Inflammatory macrophage treated with lipopolysaccharide for 1 hour (primary cell): ENCODE results near the gene MAPK1IP1L.
"Not testable (repeated sequence)": the region's sequence is repeated elsewhere in the genome, so short reads cannot be mapped to it uniquely, and the experiment has no call there.

Source experiments
- DNase-seq, 2 donors: peaks; one replicate each; pipeline ENCODE4 v3.0.0-alpha.2; 2020 to 2022

The MAPK1IP1L gene

DNA sequence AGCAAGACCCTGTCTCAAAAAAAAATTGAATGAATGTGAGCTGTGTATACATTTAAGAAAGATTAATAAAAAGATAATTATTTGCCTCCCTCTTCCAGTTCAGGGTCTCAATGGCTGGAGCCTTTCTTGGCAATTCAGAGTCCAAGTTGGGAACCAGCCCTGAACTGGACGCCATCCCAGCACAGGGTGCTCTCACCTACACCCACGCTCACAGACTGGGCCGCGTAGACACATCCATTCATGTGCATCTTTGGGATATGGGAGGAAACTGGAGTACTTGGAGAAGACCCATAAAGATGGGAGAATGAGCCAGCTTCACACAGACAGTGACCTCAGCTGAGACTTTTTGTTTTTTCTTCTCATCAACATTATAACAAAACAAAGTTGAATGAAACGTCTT, 6.5 kb downstream of the MAPK1IP1L start:
- DNase-seq, result no peak

DNA sequence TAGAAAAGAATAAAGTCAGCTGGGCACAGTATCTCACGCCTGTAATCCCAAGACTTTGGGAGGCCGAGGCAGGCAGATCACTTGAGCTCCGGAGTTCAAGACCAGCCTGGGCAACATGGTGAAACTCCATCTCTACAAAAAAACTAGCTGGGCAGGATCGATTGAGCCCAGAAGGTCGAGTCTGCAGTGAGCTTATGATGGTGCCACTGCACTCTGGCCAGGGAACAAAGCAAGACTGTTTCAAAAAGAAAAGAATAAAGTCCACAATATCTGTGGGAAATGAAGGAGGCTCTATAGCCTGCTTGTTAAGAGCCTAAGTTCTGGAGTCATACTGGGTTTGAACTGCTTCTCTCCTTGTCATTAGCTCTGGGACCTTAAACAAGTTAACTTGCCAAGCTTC, 7.9 kb downstream of the MAPK1IP1L start:
- no peak for DNase-seq

- no peak for DNase-seq
Measured at GRCh38 chr14:55062517-55063351, 11.3 kb downstream of the MAPK1IP1L start.

DNA sequence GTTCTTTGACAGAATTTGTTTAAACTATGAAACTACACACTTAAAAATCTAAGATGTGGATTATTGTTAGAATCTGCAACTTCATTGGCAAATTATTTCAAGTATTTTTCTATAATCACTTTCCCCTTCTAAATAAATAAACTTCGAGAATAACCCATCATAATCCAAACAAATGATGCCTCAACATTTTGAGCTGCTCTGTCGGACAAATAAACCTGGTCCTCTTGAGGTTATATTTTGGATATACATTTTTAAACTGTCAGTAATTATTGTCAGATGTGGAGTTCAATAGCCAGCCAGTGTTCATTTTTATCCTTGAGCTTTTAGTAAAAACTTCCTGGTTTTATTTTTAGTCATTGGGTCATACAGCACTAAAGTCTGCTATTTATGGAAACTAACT, 13.4 kb downstream of the MAPK1IP1L start:
- DNase-seq, result not testable (repeated sequence)

GRCh38 chr14:55065411-55065810, 14.0 kb downstream of the MAPK1IP1L start:
- no peak for DNase-seq

GRCh38 chr14:55066223-55066622, 14.8 kb downstream of the MAPK1IP1L start:
- no peak for DNase-seq

DNA sequence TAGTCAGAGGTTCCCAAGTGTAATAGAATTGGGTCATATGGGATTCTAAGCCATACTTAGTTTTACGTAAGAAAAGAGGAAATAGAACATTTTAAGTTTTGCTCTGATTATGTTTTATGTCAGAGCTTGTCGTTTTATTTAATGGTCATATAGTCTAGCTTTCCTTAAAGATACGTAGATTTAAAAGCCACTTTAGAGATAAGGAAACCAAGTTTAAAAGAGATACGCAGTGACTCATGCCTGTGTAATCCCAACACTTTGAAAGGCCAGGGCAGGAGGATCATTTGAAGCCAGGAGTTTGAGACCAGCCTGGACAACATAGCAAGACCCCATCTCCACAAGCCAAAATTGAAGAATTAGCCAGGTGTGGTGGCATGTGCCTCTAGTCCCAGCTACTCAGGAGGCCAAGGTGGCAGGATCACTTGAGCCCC, 19.5 kb downstream of the MAPK1IP1L start:
- DNase-seq, result peak in 1 of 2 donors; percentile 31

DNA sequence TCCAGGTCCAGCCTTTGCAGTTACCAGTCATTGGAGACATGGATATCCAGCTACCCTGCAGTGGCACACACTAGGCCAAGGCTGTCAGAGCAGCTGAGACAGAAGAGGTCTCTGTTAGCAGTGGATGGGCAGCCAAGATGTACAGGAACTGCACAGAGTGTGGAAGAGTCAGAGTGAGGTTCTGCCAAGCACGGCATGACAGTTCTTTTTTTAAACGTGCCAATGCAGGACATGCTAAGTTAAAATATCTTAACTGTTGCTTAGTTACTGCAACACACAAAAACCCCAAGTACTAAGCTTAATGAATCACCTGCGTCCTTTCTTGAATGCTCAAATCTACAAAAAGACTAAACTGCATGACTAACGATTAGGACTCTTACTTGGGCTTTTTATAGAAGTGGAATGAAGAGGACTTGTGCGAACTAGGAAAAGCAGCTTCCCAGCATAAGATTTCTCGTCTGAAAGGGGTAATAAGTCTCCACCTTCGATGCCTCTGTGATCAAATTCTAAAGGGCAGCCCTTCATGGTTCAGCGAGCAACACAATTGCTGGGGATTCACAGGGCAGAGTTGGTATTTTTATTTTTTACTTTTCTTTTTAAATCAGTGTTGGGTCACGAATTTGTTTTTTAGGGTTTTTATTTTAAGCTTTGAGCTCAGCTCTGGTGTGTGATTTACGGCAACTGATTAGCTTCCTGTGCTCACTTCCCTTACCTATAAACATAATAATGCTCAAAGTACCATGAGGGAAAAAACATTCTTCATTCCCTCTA, 20.6 kb downstream of the MAPK1IP1L start:
- DNase-seq, result peak in 1 of 2 donors; percentile 15

GRCh38 chr14:55073856-55074255, 22.4 kb downstream of the MAPK1IP1L start:
- no peak for DNase-seq

DNA sequence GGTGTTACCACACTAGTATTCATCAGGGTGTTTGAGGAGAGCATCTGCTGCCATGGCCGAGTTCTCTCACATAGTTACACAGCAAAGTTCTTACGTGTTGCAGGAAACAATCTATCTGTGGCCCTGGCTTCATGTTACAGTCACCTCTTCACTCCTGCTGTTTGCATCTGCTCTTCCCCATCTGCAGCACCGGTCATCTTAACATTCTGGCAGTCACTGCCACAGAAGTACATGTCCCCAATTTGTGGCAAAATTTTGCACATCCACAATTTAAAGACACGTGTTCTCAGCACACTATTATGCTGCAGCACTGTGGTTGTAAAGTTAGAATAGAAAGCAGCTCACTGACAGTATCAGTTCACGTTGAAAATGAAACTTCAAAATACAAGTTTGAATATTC, 23.2 kb downstream of the MAPK1IP1L start:
- DNase-seq, result no peak

DNA sequence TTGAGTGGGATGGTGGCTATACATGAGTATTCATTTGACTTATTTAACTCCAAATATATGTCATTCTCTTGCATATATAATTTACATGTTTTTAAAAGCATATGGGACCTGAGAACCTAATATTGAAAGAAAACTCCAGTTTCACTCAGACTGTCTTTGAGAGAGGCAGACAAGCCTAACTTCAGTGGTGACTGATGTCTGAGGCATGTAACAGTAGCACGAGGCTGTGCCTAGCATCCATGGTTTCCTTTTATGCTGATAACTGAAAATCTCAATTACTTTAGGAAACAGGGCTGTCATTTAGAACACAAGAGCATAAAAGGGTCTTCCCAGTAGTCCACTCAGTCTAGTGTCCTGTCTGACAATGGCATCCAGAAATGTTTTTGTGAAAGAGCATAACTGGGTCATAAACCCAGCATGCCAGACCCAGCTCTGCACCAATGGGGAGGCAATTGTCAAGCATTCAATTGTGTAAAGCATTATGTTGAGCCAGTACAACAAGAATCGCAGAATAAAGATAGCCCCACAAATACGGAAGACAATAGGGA, 24.3 kb downstream of the MAPK1IP1L start:
- no peak for DNase-seq

GRCh38 chr14:55077170-55078151, 26.0 kb downstream of the MAPK1IP1L start:
- peak; percentile 42 to 61 for DNase-seq

DNA sequence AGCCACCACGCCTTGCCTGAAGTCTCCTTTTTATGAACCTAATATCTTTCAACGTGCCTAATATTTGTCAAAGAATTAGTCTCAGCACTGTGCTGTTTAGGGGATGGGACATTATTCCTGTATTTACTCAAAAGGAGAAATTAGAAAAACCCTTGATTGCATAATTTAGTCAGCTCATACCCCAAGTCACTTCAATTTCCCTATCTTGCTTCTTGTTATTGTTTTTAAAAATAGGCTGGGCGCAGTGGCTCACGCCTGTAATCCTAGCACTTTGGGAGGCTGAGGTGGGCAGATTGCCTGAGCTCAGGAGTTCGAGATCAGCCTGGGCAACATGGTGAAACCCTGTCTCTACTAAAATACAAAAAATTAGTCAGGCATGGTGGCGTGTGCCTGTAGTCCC, 28.5 kb downstream of the MAPK1IP1L start:
- DNase-seq, result peak; percentile 88 to 94

- peak; percentile 71 to 85 for DNase-seq
Measured at GRCh38 chr14:55084401-55085059, 33.1 kb downstream of the MAPK1IP1L start.

DNA sequence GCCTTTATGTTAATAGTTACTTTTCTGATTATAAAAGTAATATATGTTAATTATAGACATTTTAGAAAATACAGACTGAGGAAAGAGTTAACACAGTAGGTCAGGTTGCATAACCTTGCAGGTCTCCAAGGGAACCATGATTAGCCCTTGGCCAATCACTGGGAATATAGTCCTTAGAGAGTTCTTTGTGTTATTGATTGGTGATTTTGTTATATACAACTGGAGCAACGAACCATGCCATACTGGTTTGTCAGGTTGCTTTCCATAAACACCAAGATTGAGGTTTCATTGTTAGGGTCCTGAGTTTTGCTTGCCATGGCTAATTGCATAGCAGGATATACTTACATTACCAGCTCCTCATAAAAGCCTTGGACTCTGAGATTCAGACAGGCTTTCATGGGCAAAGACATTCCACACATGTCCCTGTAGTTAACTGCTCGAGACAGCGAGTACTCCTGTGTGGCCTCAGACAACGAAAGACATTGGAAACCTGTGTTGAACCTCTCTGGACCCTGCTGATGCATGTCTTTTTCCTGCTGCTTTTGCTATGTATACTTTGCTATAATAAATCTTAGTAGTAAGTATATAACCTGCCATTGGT, 33.7 kb downstream of the MAPK1IP1L start:
- no peak for DNase-seq

DNA sequence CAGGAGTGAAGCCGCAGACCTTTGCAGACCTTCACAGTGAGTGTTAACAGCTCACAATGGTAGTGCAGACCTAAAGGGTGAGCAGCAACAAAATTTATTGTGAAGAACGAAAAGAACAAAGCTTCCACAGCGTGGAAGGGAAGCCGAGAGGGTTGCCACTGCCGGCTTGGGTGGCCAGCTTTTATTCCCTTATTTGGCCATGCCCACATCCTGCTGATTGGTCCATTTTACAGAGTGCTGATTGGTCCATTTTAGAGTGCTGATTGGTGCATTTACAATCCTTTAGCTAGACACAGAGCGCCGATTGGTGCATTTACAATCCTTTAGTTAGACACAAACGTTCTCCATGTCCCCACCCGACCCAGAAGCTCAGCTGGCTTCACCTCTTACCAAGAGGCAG, 35.5 kb downstream of the MAPK1IP1L start:
- DNase-seq, result no peak

DNA sequence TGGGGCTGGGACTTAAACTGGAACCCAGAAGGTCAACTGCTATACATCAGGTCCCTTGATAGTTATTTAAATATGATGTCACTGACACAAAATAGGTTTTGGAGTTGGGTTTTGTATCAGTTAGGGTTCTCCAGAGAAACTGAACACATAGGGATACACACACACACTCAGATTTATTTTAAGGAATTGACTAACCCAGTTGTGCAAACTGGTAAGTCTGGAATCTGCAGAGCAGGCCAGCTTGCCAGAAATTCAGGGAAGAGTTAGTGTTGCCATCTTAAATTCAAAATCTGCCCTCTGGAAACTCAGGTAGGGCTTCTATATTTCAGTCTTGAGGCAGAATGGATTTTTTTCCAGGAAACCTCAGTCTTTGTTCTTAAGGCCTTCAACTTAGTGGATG, 36.9 kb downstream of the MAPK1IP1L start:
- peak in 1 of 2 donors; percentile 28 for DNase-seq

- DNase-seq, result no peak
Measured at GRCh38 chr14:55092341-55092740, 40.9 kb downstream of the MAPK1IP1L start.

- DNase-seq, result no peak
Measured at GRCh38 chr14:55094292-55095157, 43.1 kb downstream of the MAPK1IP1L start.

GRCh38 chr14:55097881-55098560, 46.6 kb downstream of the MAPK1IP1L start:
- peak; percentile 82 to 99 for DNase-seq
